ENCODE data around the gene OR4E1. TPM values are rescaled to one million over a fixed set of nuclear protein-coding genes. Genes with fewer than 3 reads are reported as not detected.
A peak's percentile ranks its signal among the peaks of the same experiment; 100 is the strongest.
"Not testable (repeated sequence)": the region's sequence is repeated elsewhere in the genome, so short reads cannot be mapped to it uniquely, and the experiment has no call there.

OR4E1 gene
- under 1 TPM in 4 of 8 experiments, not detected in 4; 0.18 to 0.52 (median 0.31) TPM for total RNA-seq

- H3K4me1 ChIP-seq (replicated peaks in 1 of 2), result no peaks in the 10 kb centered on the region
- ATAC-seq (replicated peaks in 6 of 8), result no peak
- in situ Hi-C loops (cut with MboI; ENCODE audit: low pct_unique_long_range_greater_than_20kb in 2 of 9, low sequenced_read_pairs in 9 of 9, unreplicated experiment in 9 of 9), result no loop called here
- no peak within 1 kb of the TSS for H3K27ac ChIP-seq
- no peak within 1 kb of the TSS for H3K4me3 ChIP-seq
- WGBS, 10 experiments, result 0 to 100% (median 82%) methylated on average over 1 of the region's 1 CpG; no CpG with 5 or more reads in 4 of the 10 experiments
Observed at GRCh38 chr14:21673718-21674117, at the start of gene OR4E1. Gene OR4E1 (minus strand): TSS chr14:21673818. CDS start chr14:21670935, 2,883 bp downstream.

- ATAC-seq (replicated peaks in 6 of 8), result no peak
- 0 to 100% (median 76%) methylated on average over 1 to 3 of the region's 3 CpGs for WGBS, 10 experiments
- no peaks in the 10 kb centered on the region for H3K4me1 ChIP-seq (replicated peaks in 1 of 2)
- H3K27ac ChIP-seq, result no peak overlapping the region
- no peak overlapping the region for H3K4me3 ChIP-seq
- in situ Hi-C loops (cut with MboI; ENCODE audit: low pct_unique_long_range_greater_than_20kb in 2 of 9, low sequenced_read_pairs in 9 of 9, unreplicated experiment in 9 of 9), result no loop called here
Observed at GRCh38 chr14:21721504-21721903, 47.9 kb upstream of the OR4E1 start.

- no peak overlapping the region for H3K27ac ChIP-seq
- in situ Hi-C loops (cut with MboI; ENCODE audit: low pct_unique_long_range_greater_than_20kb in 2 of 9, low sequenced_read_pairs in 9 of 9, unreplicated experiment in 9 of 9), result no loop called here
- WGBS, 10 experiments, result 74 to 80% methylated on average over 1 to 3 of the region's 3 CpGs; no CpG with 5 or more reads in 8 of the 10 experiments
- no peak for ATAC-seq (replicated peaks in 6 of 8)
- H3K4me1 ChIP-seq (replicated peaks in 1 of 2), result no peaks in the 10 kb centered on the region
- no peak overlapping the region for H3K4me3 ChIP-seq
Observed at GRCh38 chr14:21719841-21720240, 46.2 kb upstream of the OR4E1 start.

- no peak overlapping the region for H3K27ac ChIP-seq
- ATAC-seq (replicated peaks in 6 of 8), result no peak
- no peaks in the 10 kb centered on the region for H3K4me1 ChIP-seq (replicated peaks in 1 of 2)
- 0 to 78% (median 59%) methylated on average over 2 to 5 of the region's 6 CpGs; no CpG with 5 or more reads in 2 of the 10 experiments for WGBS, 10 experiments
- H3K4me3 ChIP-seq, result no peak overlapping the region
- in situ Hi-C loops (cut with MboI; ENCODE audit: low pct_unique_long_range_greater_than_20kb in 2 of 9, low sequenced_read_pairs in 9 of 9, unreplicated experiment in 9 of 9), result no loop called here
Observed at GRCh38 chr14:21714318-21714929, 40.8 kb upstream of the OR4E1 start.

- no peak for ATAC-seq (replicated peaks in 6 of 8)
- 0 to 85% (median 60%) methylated on average over 2 of the region's 2 CpGs; no CpG with 5 or more reads in 4 of the 10 experiments for WGBS, 10 experiments
- no peak overlapping the region for H3K4me3 ChIP-seq
- in situ Hi-C loops (cut with MboI; ENCODE audit: low pct_unique_long_range_greater_than_20kb in 2 of 9, low sequenced_read_pairs in 9 of 9, unreplicated experiment in 9 of 9), result no loop called here
- H3K27ac ChIP-seq, result no peak overlapping the region
- H3K4me1 ChIP-seq (replicated peaks in 1 of 2), result no peaks in the 10 kb centered on the region
Observed at GRCh38 chr14:21712036-21712435, 38.4 kb upstream of the OR4E1 start.

- H3K4me1 ChIP-seq (replicated peaks in 1 of 2), result no peaks in the 10 kb centered on the region
- H3K4me3 ChIP-seq, result no peak overlapping the region
- ATAC-seq (replicated peaks in 6 of 8), result peak in 4 of 8 experiments; percentile 49 to 83 (median 74)
- H3K27ac ChIP-seq, result no peak overlapping the region
- in situ Hi-C loops (cut with MboI; ENCODE audit: low pct_unique_long_range_greater_than_20kb in 2 of 9, low sequenced_read_pairs in 9 of 9, unreplicated experiment in 9 of 9), result no loop called here
- WGBS, 10 experiments, result 4 to 90% (median 30%) methylated on average over 1 to 3 of the region's 3 CpGs; no CpG with 5 or more reads in 1 of the 10 experiments
Observed at GRCh38 chr14:21711360-21711961, 37.8 kb upstream of the OR4E1 start.

GRCh38 chr14:21704338-21704737, 30.7 kb upstream of the OR4E1 start:
- H3K4me3 ChIP-seq, result no peak overlapping the region
- no peak for ATAC-seq (replicated peaks in 6 of 8)
- in situ Hi-C loops (cut with MboI; ENCODE audit: low pct_unique_long_range_greater_than_20kb in 2 of 9, low sequenced_read_pairs in 9 of 9, unreplicated experiment in 9 of 9), result no loop called here
- no peak overlapping the region for H3K27ac ChIP-seq
- H3K4me1 ChIP-seq (replicated peaks in 1 of 2), result no peaks in the 10 kb centered on the region

GRCh38 chr14:21703357-21704326, 30.0 kb upstream of the OR4E1 start:
- Histone ChIP-seq H3K4me3 (no peak overlapping the region), H3K4me1 (replicated peaks in 1 of 2) (no peaks in the 10 kb centered on the region), H3K27ac (no peak overlapping the region)
- ATAC-seq (replicated peaks in 6 of 8), result peak in 1 of 8 experiments; percentile 67
- WGBS, 10 experiments, result 0 to 100% (median 75%) methylated on average over 1 to 2 of the region's 2 CpGs; no CpG with 5 or more reads in 3 of the 10 experiments
- in situ Hi-C loops (cut with MboI; ENCODE audit: low pct_unique_long_range_greater_than_20kb in 2 of 9, low sequenced_read_pairs in 9 of 9, unreplicated experiment in 9 of 9), result no loop called here

GRCh38 chr14:21702316-21702715, 28.7 kb upstream of the OR4E1 start:
- 0 to 86% (median 68%) methylated on average over 1 to 2 of the region's 2 CpGs; no CpG with 5 or more reads in 1 of the 10 experiments for WGBS, 10 experiments
- H3K4me3 ChIP-seq, result no peak overlapping the region
- ATAC-seq (replicated peaks in 6 of 8), result no peak
- H3K27ac ChIP-seq, result no peak overlapping the region
- no peaks in the 10 kb centered on the region for H3K4me1 ChIP-seq (replicated peaks in 1 of 2)
- in situ Hi-C loops (cut with MboI; ENCODE audit: low pct_unique_long_range_greater_than_20kb in 2 of 9, low sequenced_read_pairs in 9 of 9, unreplicated experiment in 9 of 9), result no loop called here

GRCh38 chr14:21699551-21699950, 25.9 kb upstream of the OR4E1 start:
- in situ Hi-C loops (cut with MboI; ENCODE audit: low pct_unique_long_range_greater_than_20kb in 2 of 9, low sequenced_read_pairs in 9 of 9, unreplicated experiment in 9 of 9), result no loop called here
- no peak for ATAC-seq (replicated peaks in 6 of 8)
- Histone ChIP-seq H3K4me3 (no peak overlapping the region), H3K27ac (no peak overlapping the region), H3K4me1 (replicated peaks in 1 of 2) (no peaks in the 10 kb centered on the region)
- 90 to 100% methylated on average over 1 to 2 of the region's 2 CpGs; no CpG with 5 or more reads in 8 of the 10 experiments for WGBS, 10 experiments

- 0 to 14% methylated on average over 1 of the region's 3 CpGs; no CpG with 5 or more reads in 8 of the 10 experiments for WGBS, 10 experiments
Observed at GRCh38 chr14:21698538-21698937, 24.9 kb upstream of the OR4E1 start.

GRCh38 chr14:21697662-21698061, 24.0 kb upstream of the OR4E1 start:
- ATAC-seq (replicated peaks in 6 of 8); in situ Hi-C loops (cut with MboI; ENCODE audit: low pct_unique_long_range_greater_than_20kb in 2 of 9, low sequenced_read_pairs in 9 of 9, unreplicated experiment in 9 of 9): not testable (repeated sequence)

More at GRCh38 chr14:21698538-21698937, 24.9 kb upstream of the OR4E1 start:
- H3K4me1 ChIP-seq (replicated peaks in 1 of 2); H3K27ac ChIP-seq; H3K4me3 ChIP-seq; in situ Hi-C loops (cut with MboI; ENCODE audit: low pct_unique_long_range_greater_than_20kb in 2 of 9, low sequenced_read_pairs in 9 of 9, unreplicated experiment in 9 of 9): not testable (repeated sequence)
- peak in 1 of 8 experiments; percentile 34 for ATAC-seq (replicated peaks in 6 of 8)

GRCh38 chr14:21694425-21694824, 20.8 kb upstream of the OR4E1 start:
- Histone ChIP-seq H3K4me3 (no peak overlapping the region), H3K27ac (no peak overlapping the region), H3K4me1 (replicated peaks in 1 of 2) (no peaks in the 10 kb centered on the region)
- in situ Hi-C loops (cut with MboI; ENCODE audit: low pct_unique_long_range_greater_than_20kb in 2 of 9, low sequenced_read_pairs in 9 of 9, unreplicated experiment in 9 of 9), result no loop called here
- ATAC-seq (replicated peaks in 6 of 8), result no peak

More at GRCh38 chr14:21697662-21698061, 24.0 kb upstream of the OR4E1 start:
- WGBS, 10 experiments, result no CpG with 5 or more reads among the region's 33 CpGs
- H3K4me1 ChIP-seq (replicated peaks in 1 of 2); H3K4me3 ChIP-seq; H3K27ac ChIP-seq: not testable (repeated sequence)

All from motor neuron (in vitro differentiated cells).